Measurements from ENCODE around the gene AKAP14.

AKAP14 gene

GRCh38 chrX:119895843-119896326, at the start of gene AKAP14:
Gene AKAP14, plus strand, starts transcription at chrX:119895893. Its CDS starts 7,331 bp downstream, at chrX:119903224.
- Histone ChIP-seq H3K9me3 (ENCODE audit: insufficient read depth, low read depth, low read length) (no peaks in the 10 kb centered on the region), H3K27me3 (ENCODE audit: insufficient read depth, low read length) (no peaks in the 10 kb centered on the region), H3K9ac (ENCODE audit: low read depth, low read length) (no peak within 1 kb of the TSS), H3K4me3 (ENCODE audit: low read length) (no peak within 1 kb of the TSS; the same call in 1 of the 2 replicates), H3K36me3 (ENCODE audit: insufficient read depth, low read depth, low read length) (no peaks in the 10 kb centered on the region), H3K4me1 (ENCODE audit: insufficient read depth, low read length) (no peaks in the 10 kb centered on the region), H3K27ac (ENCODE audit: low read length) (no peak within 1 kb of the TSS)

DNA sequence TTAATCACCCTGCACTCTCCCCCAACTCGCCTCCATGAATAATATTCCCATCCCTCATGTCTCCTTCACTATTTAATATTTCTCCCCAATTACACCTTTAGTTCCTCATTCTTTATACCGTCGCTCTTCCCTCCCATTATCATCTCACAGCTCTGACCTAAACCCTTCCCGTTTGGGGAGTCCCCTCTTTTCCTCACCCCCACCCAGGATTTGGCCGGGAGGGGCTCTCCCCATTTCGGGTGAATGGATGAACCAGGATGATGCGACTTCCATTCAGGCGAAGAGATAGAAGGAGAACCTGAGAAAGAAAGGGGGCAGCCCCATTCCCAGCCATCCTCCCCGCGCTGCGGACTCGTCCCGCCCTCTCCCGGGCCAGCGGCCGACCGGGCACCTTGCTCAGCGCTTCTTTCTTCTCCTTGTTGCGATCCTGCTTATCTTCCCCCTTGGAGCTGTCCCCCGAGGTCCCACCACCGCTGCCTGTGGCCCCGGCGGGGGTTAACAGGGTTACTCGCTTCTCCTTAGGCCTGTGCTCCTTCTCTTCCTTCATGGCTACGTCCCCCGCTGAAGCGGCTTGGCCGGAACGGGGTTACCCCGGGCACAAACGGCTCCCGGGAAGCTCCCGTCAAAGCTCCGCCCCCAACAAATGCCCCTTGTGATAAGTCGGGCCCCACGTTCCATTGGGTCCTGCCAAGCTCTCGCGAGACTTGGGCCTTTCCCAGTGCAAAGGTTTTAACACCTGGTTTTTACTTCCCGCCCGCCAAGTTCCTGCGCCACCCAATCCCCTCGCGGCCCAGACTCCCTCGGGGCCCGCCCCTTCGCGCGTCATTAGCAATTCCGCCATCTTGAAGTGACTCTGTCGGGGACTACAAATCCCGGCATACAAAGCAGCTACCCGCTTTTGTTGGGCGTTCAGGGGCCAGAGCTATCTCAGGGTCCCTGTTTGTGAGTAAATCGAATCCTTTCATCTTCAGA, 43.0 kb upstream of the AKAP14 start, which contains the start of gene UPF3B:
Gene UPF3B, minus strand, starts transcription at position 582 of the 972 bp plus-strand sequence. Its CDS starts 35 bp downstream, at position 547.
- Histone ChIP-seq H3K27ac (ENCODE audit: low read length) (peak within 1 kb of the TSS; percentile 48), H3K4me3 (ENCODE audit: low read length) (peak within 1 kb of the TSS; percentile 96), H3K9ac (ENCODE audit: low read depth, low read length) (peak within 1 kb of the TSS; percentile 97), H3K4me1 (ENCODE audit: insufficient read depth, low read length) (no peaks in the 10 kb centered on the region; the same call in 1 of the 2 replicates), H3K9me3 (ENCODE audit: insufficient read depth, low read depth, low read length) (no peaks in the 10 kb centered on the region), H3K36me3 (ENCODE audit: insufficient read depth, low read depth, low read length) (peaks cover 34% of the 10 kb centered on the region), H3K27me3 (ENCODE audit: insufficient read depth, low read length) (no peaks in the 10 kb centered on the region)

DNA sequence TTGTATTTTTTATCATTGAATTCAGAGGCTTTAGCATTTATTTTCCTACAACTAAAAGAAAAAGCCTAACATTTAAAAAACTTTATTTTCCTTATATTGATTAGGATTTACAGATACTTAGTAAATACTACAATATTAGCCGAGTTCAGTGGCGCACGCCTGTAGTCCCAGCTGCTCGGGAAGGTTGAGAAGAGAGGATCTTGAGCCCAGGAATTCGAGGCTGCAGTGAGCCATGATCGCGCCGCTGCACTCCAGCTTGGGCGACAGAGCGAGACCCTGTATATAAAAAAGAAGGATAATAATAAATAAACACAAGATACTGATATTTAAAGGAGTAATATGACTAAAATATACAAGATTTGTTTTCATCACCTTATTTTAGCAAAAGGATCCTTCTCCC, 42.2 kb upstream of the AKAP14 start:
- Histone ChIP-seq H3K27ac (ENCODE audit: low read length) (no peak overlapping the region), H3K9ac (ENCODE audit: low read depth, low read length) (peak overlapping the region; percentile 74; the same call in 1 of the 2 replicates)

GRCh38 chrX:119870626-119871131, 25.0 kb upstream of the AKAP14 start:
- H3K9me3 ChIP-seq (ENCODE audit: insufficient read depth, low read depth, low read length), result no peaks in the 10 kb centered on the region
- no peak overlapping the region for H3K27ac ChIP-seq (ENCODE audit: low read length)

More for the DNA sequence above, 42.2 kb upstream of the AKAP14 start:
- H3K9me3 ChIP-seq (ENCODE audit: insufficient read depth, low read depth, low read length), result no peaks in the 10 kb centered on the region
- H3K4me3 ChIP-seq (ENCODE audit: low read length), result peak overlapping the region; percentile 56
- no peaks in the 10 kb centered on the region for H3K27me3 ChIP-seq (ENCODE audit: insufficient read depth, low read length)
- no peaks in the 10 kb centered on the region; the same call in 1 of the 2 replicates for H3K4me1 ChIP-seq (ENCODE audit: insufficient read depth, low read length)
- H3K36me3 ChIP-seq (ENCODE audit: insufficient read depth, low read depth, low read length), result peaks cover 28% of the 10 kb centered on the region

DNA sequence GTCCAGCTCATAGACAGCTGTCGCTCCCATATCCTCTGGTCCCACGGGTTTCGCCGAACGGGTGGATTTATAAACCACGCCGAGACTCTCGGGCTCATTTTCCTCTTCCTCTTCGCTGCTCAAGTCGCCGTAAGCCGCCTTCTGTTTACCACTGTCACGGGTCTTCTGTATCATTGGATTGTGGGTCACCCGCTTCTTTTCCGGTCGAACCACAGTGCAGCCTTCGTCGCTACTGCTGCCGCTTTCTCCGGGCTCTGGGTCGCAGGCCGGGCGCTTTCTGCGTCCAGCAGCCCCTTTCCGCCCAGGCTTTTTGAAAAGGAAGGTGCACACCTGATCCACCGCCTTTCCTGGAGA, 24.5 kb upstream of the AKAP14 start:
- H3K36me3 ChIP-seq (ENCODE audit: insufficient read depth, low read depth, low read length), result peaks cover 6% of the 10 kb centered on the region; the same call in 1 of the 2 replicates
- no peaks in the 10 kb centered on the region for H3K9me3 ChIP-seq (ENCODE audit: insufficient read depth, low read depth, low read length)
- peak overlapping the region; percentile 83 for H3K4me3 ChIP-seq (ENCODE audit: low read length)
- H3K27ac ChIP-seq (ENCODE audit: low read length), result no peak overlapping the region
- no peaks in the 10 kb centered on the region for H3K4me1 ChIP-seq (ENCODE audit: insufficient read depth, low read length)
- H3K9ac ChIP-seq (ENCODE audit: low read depth, low read length), result peak overlapping the region; percentile 89; the same call in 1 of the 2 replicates
- no peaks in the 10 kb centered on the region; the same call in 1 of the 2 replicates for H3K27me3 ChIP-seq (ENCODE audit: insufficient read depth, low read length)

More at GRCh38 chrX:119870626-119871131, 25.0 kb upstream of the AKAP14 start:
- H3K9ac ChIP-seq (ENCODE audit: low read depth, low read length), result peak overlapping the region; percentile 89; the same call in 1 of the 2 replicates
- peak overlapping the region; percentile 83 for H3K4me3 ChIP-seq (ENCODE audit: low read length)
- H3K27me3 ChIP-seq (ENCODE audit: insufficient read depth, low read length), result no peaks in the 10 kb centered on the region; the same call in 1 of the 2 replicates
- no peaks in the 10 kb centered on the region for H3K4me1 ChIP-seq (ENCODE audit: insufficient read depth, low read length)
- peaks cover 3% of the 10 kb centered on the region; the same call in 1 of the 2 replicates for H3K36me3 ChIP-seq (ENCODE audit: insufficient read depth, low read depth, low read length)

- Histone ChIP-seq H3K4me1 (ENCODE audit: insufficient read depth, low read length) (no peaks in the 10 kb centered on the region), H3K36me3 (ENCODE audit: insufficient read depth, low read depth, low read length) (peaks cover 10% of the 10 kb centered on the region; the same call in 1 of the 2 replicates), H3K27ac (ENCODE audit: low read length) (peak within 1 kb of the TSS; percentile 70), H3K9me3 (ENCODE audit: insufficient read depth, low read depth, low read length) (no peaks in the 10 kb centered on the region), H3K9ac (ENCODE audit: low read depth, low read length) (peak within 1 kb of the TSS; percentile 89), H3K4me3 (ENCODE audit: low read length) (peak within 1 kb of the TSS; percentile 83), H3K27me3 (ENCODE audit: insufficient read depth, low read length) (no peaks in the 10 kb centered on the region; the same call in 1 of the 2 replicates)
Observed at GRCh38 chrX:119871599-119872395, 23.9 kb upstream of the AKAP14 start, which contains the start of the genes NDUFA1 and RNF113A. Gene NDUFA1, plus strand, starts transcription at chrX:119871832. Its CDS starts 80 bp downstream, at chrX:119871912. Gene RNF113A, minus strand, starts transcription at chrX:119871733. Its CDS starts 120 bp downstream, at chrX:119871613.

DNA sequence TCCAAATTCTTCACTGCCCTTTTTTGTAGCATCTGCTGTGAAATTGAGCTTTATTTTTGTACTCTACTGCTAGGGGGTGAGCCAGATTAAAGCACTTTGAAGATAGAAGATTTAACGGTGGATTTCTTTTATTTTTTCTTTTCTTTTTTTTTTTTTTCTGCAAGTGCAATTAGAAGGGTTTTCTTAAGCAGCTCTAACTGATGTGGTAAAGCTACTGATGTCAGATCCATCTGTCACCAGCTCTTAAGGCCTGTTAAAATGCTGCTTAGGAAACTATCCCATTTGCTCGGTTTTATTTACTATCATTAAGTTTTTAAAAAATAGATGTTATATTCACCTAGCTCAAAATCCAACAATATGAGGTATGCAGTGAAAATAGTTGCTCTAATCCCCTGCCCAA, 17.0 kb upstream of the AKAP14 start:
- H3K9me3 ChIP-seq (ENCODE audit: insufficient read depth, low read depth, low read length), result no peaks in the 10 kb centered on the region
- H3K27ac ChIP-seq (ENCODE audit: low read length), result no peak overlapping the region
- no peak overlapping the region for H3K9ac ChIP-seq (ENCODE audit: low read depth, low read length)
- H3K36me3 ChIP-seq (ENCODE audit: insufficient read depth, low read depth, low read length), result peaks cover 15% of the 10 kb centered on the region; the same call in 1 of the 2 replicates
- H3K27me3 ChIP-seq (ENCODE audit: insufficient read depth, low read length), result no peaks in the 10 kb centered on the region
- no peak overlapping the region for H3K4me3 ChIP-seq (ENCODE audit: low read length)
- no peaks in the 10 kb centered on the region for H3K4me1 ChIP-seq (ENCODE audit: insufficient read depth, low read length)

DNA sequence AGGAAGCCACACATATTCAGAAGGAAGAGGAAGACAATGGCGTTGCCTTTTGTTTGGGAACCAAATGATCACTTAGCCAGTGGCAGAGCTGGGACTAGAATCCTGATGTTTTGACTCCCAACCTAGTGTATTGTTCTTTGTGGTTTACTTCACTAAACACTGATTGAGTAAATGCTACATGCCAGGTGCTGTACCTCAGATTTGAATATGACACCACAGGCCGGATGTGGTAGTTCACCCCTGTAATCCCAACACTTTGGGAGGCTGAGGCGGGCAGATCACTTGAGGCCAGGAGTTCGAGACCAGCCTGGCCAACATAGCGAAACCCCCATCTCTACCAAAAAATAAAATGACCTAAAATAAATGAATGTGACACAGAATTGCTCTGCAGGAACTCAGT, 15.6 kb upstream of the AKAP14 start:
- H3K36me3 ChIP-seq (ENCODE audit: insufficient read depth, low read depth, low read length), result peaks cover 11% of the 10 kb centered on the region; the same call in 1 of the 2 replicates
- no peak overlapping the region for H3K4me3 ChIP-seq (ENCODE audit: low read length)
- H3K27me3 ChIP-seq (ENCODE audit: insufficient read depth, low read length), result no peaks in the 10 kb centered on the region
- no peak overlapping the region for H3K27ac ChIP-seq (ENCODE audit: low read length)
- H3K9me3 ChIP-seq (ENCODE audit: insufficient read depth, low read depth, low read length), result no peaks in the 10 kb centered on the region
- H3K4me1 ChIP-seq (ENCODE audit: insufficient read depth, low read length), result no peaks in the 10 kb centered on the region
- no peak overlapping the region for H3K9ac ChIP-seq (ENCODE audit: low read depth, low read length)

- no peaks in the 10 kb centered on the region for H3K4me1 ChIP-seq (ENCODE audit: insufficient read depth, low read length)
- H3K9ac ChIP-seq (ENCODE audit: low read depth, low read length), result no peak overlapping the region
- no peaks in the 10 kb centered on the region for H3K9me3 ChIP-seq (ENCODE audit: insufficient read depth, low read depth, low read length)
- H3K27me3 ChIP-seq (ENCODE audit: insufficient read depth, low read length), result no peaks in the 10 kb centered on the region
- no peak overlapping the region for H3K4me3 ChIP-seq (ENCODE audit: low read length)
- H3K36me3 ChIP-seq (ENCODE audit: insufficient read depth, low read depth, low read length), result peaks cover 11% of the 10 kb centered on the region; the same call in 1 of the 2 replicates
- H3K27ac ChIP-seq (ENCODE audit: low read length), result no peak overlapping the region
Observed at GRCh38 chrX:119880552-119881437, 14.9 kb upstream of the AKAP14 start.
